Jurkat, Clone E6-1 (cell line): Measurements from ENCODE around the gene GH1. TPM values are rescaled to one million over a fixed set of nuclear protein-coding genes. Genes with fewer than 3 reads are reported as not detected.
A peak's percentile ranks its signal among the peaks of the same experiment; 100 is the strongest.
"Not testable (repeated sequence)": the region's sequence is repeated elsewhere in the genome, so short reads cannot be mapped to it uniquely, and the experiment has no call there.

Experiments used
- DNase-seq: peaks from one replicate; pipeline ENCODE4 v3.0.0-alpha.2; 2011; ENCODE audit warnings: low read depth, low spot score
- H3K4me3 ChIP-seq: 2 replicates; pipeline ENCODE4 v1.5.1; 2011; ENCODE audit warnings: mild to moderate bottlenecking, low read length, control low read depth, moderate library complexity
- polyA plus RNA-seq: library from polyadenylated mRNA; unstranded; fragments of >200 nt; gene quantifications from one replicate; pipeline ENCODE4 v1.2.1, GENCODE V29; 2012; ENCODE audit warnings: missing spikeins; ENCODE audit not compliant: insufficient read length, insufficient read depth

The GH1 gene
- not detected for polyA plus RNA-seq

DNA sequence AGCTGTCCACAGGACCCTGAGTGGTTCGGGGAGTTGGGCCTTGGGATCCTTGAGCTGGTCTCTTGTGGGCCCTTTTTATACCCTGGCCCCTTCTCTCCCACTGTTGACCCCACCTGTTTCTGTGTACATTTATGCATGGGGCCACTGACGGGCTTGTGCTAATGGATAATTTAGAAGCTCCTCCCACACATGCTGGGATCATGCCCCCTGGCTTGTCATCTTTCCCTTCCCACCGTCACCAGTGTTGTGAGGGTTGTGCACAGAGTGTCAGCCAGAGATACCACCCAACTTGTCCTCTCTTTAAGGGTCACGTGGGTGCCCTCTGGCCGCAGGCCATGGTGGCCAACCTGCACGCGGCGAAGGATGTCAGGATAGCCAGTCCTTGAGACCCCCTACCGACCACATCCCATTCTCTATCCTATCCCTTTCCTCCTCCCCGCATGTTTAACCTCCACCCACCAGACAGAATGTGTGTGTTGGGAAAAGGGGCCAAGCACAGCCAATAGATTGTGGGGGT is at the start of gene GH1:
Gene GH1 (minus strand): TSS at position 51 of the 517 bp plus-strand sequence. CDS start 63 bp downstream, outside the sequence.
- not testable (repeated sequence) for DNase-seq

DNA sequence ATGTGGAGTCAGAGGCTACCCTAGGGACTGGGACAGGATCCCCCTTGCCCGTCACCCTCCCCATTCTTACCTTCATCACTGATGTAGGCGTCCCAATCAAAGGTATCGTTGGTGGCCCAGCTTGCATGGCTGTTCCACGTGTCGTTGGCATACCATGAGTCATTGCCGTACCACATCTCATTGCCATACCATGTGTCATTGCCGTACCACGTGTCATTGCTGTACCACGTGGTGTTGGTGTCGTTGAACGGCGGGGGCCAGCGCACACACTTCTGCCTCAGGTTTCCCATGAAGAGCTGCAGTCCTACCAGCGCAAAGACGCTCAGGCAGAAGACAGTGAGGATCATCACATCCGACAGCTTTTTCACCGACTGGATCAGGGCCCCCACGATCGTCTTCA is 49.3 kb upstream of the GH1 start:
- no peak overlapping the region for H3K4me3 ChIP-seq
- no peak for DNase-seq

More for the DNA sequence above, at the start of gene GH1:
- not testable (repeated sequence) for H3K4me3 ChIP-seq

DNA sequence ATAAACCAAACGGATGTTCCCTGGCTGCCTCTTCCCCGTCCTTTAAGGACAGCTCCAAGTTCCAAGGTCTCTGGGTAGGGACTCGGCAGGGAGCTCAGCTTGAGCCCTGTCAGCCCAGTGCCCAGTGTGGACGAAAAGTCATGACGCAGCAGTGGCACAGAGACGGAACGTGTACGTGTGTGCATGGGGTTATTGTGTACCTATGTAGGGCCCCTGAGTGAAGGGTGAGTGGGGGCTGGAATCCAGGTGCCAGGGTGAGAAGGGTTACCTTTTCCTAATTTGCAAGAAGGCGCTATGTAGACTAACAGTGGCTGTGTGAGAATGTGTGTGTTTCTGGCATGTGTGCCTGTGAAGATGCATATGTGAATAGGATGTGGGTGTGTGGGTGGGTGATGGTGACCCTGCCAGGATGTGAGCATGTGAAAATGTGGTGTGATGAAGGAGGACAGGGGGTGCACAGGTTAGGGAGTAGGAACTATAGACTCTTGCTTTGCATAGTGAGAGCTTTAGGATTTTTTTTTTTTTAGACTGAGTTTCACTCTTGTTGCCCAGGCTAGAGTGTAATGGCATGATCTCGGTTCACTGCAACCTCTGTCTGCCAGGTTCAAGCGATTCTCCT is 48.1 kb upstream of the GH1 start:
- H3K4me3 ChIP-seq = no peak overlapping the region
- DNase-seq = peak; percentile 54

DNA sequence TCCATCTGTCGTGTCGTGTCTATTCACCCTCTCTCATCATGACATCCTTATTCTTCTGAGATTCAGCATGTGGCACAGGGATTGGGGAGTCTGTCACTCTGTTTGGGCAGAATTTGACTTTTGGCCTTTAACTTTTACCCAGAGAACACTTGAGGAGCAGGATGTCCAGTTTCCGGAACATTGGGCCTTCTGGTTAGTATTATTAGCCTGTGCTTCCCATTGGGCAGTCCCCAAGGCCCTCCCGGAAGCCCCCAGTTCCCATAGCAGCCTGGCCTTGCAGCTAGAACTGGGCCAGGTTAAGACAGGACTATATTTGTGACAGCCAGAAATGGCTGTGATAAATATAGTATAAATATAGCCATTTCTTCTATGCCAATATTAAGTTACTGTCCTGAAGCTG is 44.5 kb upstream of the GH1 start:
- no peak for DNase-seq
- no peak overlapping the region for H3K4me3 ChIP-seq

DNA sequence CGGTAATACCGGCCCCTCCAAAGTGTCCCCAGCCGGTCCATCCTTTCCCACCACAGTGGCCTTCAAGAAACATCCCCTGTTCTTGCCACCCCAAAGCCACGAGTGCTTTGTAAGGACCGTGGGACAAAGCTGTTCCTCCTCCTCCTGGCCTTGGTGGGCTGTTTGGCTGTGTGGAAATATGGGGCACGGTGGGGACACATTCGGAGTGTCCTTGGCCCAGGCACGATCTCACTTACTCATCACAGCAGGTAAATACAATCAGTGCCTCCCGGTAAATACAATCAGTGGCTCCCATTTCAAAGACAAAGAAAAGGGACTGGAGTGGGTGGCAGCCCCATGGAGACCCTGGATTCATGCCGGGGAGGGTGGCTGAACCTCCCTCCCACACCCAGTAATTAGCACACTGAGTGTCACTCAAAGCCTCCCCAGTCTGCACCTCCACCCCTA is 43.7 kb upstream of the GH1 start:
- no peak for DNase-seq
- H3K4me3 ChIP-seq = no peak overlapping the region

DNA sequence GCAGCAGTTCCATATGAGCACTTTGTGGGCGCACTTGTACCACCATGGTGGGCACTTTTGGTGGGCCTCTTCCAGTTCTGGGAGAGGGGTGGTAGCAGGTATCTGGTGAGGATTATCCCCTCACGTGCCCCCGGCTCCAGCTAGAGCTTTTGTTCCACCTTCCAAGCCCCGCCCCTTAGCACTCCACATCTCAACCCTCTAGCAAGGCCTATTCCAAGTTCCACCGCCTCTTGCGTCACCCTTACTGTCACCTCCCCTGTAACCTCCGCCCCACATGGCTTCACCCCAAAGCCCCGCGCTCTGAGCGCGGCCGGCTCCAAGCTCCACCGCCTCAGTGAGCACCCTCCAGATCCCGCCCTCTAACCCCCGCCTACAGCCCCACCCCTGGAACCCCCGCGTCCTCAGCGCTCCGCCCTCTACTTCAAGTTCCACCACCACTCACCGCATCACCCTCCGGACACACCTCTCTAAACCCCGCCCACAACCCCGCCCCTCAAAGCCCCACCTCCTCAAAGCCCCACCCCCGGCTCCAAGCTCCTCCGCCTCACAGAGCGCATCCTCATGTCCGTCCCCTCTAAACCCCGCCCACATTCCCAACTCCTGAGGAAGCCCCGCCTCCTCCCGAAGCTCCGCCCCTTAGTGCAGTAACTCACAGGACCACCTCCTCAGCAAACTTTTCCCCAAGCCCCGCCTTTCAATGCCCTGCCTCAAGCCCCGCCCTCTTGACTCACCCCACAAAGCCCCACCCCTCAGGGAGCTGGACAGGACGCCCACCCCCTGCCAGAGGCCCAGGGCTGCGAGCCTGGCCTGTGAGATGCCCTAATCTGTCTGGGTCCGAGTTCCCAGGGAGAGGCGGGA is 42.9 kb upstream of the GH1 start:
- peak; percentile 42 for DNase-seq
- H3K4me3 ChIP-seq = no peak overlapping the region

DNA sequence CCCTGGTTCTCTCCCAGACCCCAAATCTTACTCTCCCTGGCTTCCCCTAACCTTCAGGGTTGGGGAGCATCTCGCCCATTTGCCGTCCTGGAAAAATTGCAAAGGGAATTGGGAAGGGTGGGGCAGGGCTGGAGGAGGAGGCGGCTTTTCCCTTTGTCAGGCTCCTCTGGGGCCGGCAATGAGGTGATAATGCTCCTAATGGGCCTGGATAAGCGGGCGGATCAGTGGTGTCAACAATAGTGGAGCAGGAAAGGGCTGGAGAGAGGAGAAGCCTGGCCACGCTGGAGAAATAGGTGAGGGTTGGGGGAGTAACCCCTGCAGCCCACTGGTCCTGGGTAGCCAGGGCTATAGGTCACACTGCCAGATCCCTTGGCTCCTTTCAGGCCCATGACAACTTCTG is 41.8 kb upstream of the GH1 start:
- H3K4me3 ChIP-seq = no peak overlapping the region
- no peak for DNase-seq

DNA sequence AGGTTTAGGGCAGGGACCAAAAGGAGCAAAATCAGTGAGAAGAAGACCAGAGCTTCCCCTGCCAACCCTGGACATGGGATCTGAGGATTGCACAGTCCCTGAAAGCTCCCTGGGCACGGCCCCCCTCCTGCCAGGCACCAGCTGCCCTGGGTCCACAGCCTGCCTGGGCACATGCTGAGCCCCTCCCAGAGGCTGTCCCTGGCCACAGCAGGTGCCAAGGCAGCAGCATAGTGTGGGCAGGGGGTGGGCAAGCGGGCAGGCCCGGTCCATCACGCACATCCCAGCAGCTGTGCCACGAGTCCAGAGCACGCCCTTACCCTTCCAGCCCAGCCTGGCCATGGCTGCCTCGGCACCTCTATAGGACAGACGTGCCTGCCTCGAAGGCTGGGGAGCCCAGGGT is 41.4 kb upstream of the GH1 start:
- H3K4me3 ChIP-seq = no peak overlapping the region
- no peak for DNase-seq

DNA sequence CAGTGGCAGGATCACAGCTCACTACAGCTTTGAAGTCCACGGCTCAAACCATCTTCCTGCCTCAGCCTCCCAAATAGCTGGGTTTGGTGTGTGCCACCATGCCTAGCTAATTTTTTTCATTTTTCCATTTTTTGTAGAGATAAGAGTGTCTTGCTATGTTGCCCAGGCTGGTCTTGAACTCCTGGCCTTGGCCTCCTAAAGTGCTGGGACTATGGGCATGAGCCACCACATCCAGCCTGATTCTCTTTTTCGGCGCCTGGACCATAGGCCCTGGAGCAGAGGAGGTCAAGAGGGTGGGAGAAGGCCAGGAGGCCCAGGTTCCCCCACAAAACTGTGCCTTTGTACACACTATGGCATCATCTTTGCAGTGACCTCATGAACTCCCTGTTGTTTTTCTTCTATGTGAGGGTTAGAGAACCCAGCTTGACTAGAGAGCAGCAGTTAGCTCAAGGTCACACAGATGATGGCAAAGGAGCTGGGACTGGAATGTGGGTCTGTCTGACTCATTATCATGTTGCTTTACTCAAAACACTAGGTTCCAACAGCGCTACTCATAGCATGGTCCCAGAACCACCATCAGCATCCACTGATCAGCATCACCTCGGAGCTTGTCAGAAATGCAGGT is 37.8 kb upstream of the GH1 start:
- no peak for DNase-seq
- H3K4me3 ChIP-seq = no peak overlapping the region

DNA sequence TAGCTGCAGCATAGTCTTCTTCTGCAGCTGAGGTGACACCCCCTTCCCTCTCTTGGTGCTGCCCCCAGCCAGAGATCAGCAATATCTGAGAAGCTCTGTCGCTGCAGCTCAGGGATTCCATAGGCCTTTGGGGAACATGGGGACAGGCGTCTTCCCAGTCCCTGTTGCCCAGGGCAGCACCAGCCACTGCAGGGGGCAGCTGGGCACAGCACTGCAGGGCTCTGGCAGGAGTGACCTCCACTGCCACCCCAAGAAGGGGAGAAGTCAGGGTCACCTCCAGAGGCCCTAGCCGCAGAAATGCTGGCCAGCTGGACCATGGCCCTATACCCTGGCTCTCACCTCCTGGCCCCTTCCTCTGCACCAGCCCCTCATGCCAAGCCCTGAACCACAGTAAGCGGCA is 37.2 kb upstream of the GH1 start:
- no peak overlapping the region for H3K4me3 ChIP-seq
- DNase-seq = no peak

DNA sequence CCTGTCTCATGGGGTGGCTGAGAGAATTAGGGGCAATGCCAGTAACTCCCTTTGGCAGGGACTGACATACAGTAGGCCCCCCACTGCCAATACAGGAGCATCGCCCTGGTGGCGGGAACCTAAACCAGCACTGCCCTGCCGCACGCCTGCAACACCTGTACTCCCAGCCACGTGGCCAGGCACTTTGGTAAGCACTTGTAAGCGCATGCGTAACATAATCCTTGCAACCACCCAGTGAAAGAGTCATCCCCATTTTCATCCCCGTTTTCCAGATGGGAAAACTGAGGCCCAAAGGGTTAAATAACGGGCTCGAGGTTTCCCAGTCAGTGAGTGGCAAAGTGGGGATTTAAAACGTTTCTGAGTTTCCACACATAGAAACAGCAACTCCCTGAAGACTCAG is 36.6 kb upstream of the GH1 start:
- DNase-seq = no peak
- H3K4me3 ChIP-seq = no peak overlapping the region

DNA sequence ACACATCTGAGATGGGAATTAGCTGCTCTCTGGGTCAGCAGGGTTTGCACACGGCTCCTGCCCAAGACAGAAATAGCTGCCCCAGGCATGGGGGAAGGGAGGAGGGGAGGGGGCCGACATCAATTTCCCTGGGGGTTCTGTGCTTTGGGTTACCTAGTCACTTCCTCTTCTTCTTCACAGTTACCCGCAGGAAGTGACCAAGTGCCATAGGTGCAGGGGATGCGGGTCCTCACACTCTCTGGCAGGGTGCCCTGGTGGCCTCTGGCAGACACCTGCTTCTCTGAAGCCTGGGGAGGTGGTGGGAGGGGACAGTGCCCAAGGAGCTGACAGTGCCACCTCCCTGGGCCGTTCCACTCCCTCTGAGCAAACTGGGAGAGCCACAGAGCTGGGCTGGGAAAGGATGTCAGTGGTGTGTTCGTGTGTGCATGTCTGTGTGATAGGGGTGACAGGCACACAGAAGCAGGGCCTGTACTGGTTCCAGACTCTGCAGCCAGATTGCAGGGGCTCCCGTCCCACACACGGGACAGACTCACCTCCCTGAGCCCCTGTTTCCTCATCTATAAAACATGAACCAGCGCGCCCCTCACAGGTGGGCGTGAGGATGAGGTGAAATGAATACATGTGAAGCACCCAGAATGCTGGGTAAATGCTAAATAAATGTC is 35.9 kb upstream of the GH1 start:
- peak; percentile 67 for DNase-seq
- no peak overlapping the region for H3K4me3 ChIP-seq

DNA sequence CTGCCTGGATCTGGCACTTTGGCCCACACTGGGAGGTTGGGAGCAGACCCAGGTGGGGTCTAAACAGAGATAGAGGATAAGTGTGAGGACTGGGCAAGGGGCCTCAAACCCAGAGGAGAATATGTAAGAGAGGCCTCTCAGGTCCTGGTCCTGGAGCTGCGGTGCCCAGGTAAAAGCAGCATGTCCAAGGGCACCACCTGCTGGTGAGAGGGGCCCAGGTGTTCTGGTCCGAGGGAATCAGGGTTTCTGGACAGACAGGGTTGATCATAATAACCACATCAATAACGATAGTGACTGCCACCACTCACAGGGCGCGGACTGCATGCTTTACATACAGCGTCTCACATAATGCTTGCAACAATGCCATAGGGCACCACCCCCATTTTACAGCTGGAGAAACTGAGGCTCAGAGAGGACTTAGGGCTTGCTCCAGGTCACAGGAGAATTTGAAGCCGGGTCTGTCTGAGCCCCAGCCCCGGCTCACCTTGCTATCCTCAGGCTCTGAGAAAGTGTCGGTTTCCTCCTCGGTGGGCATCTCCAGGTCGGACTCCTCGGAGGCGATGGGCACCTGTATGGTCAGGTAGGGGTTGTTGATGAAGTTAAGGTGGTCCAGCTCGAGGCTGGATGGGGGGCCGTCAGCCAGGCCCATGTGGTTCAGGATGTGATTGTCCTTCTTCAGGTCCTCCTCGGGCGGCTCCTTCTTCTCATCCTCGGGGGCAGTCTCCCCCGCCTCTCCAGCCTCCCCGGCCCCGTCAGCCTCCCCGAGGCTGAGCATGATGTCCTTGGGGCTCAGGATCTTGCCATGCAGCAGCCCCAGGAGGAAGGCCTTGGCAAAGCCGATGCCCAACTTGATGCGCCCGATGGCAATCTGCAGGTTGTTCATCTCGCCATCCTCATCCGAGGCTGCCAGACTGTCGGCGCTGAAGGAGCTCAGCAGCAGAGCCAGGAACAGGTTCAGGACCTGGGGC is 32.6 kb upstream of the GH1 start:
- no peak for DNase-seq

DNA sequence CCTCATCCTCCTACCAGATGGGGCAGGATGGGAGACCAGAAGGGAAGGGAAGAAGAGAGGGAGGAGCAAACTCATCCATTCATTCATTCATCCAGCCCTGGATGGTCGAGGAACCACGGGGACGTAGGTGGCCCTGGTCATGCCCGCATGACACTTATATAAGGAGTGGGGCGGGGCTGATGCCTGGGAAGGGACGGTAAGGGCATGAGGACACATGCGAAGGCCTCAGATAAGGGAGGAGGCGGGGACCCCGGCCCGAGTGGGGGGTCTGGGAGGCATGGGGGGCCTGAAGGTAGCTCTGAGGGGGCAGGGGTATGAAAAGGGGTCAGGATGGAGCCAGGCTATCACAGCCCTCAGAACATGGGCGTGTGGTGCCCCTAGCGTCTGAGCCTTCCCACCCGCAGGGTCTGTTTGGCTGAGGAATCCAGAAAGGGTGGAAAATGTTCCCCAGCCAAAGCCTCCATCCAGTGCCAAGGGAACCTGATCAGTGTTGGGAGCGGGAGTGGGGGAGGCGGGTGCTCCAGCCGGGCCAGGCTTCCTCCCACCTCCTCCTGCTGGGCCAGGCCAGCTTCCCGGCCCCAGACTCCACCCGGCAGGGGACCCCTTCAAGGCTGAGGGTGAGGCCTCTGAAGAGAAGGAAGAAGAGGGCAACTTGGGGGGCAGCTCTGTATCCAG is 31.1 kb upstream of the GH1 start:
- no peak for DNase-seq
- no peak overlapping the region for H3K4me3 ChIP-seq

More for the DNA sequence above, 32.6 kb upstream of the GH1 start:
- no peak overlapping the region for H3K4me3 ChIP-seq

DNA sequence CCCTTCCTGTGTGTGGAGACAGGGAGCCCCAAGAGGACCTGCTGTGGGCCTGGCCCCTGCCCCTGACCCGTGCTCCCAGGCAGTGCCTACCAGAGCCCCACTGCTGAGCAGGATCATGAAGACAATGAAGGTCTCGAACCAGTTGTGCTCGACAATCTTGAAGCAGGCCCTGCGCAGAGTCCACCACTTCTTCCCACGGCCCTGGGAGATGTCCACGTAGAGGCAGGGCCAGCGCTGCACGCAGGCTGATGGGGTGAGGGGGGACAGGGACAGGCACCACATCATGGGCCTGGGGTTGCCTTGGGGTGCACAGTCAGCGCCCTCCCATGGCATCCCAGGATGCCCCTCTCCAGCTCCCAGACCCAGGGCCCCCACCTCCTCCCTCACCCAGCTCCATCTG is 29.9 kb upstream of the GH1 start:
- DNase-seq = no peak
- no peak overlapping the region for H3K4me3 ChIP-seq

DNA sequence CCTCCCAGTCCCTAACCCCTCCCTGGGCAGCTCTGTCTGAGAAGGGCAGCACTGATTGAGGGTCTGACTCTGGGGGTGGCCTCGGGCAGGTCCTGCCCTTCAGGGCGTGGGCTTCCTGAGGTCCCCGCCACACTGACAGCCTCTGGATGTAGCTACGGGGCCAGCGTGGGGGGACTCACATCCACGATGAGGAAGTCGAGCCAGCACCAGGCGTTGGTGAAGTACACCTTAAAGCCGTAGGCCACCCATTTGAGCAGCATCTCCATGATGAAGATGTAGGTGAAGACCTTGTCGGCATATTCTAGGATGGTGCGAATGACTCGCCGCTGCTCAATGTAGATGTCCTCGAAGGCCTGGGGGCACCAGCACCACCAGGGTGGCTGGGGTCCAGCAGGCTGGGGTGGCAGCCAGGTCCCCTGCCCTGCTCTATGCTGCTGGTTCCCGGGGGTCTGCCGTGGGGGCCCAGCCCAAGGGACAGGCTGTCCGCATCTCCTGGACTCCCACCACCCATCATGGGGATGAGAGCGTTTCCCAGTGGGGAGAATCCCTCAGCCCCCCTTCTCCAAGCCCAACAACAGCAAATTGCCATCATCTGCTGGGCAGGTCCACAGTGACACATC is 29.2 kb upstream of the GH1 start:
- H3K4me3 ChIP-seq = no peak overlapping the region
- DNase-seq = no peak
